ENCODE measurements around the gene PICK1. TPM values are rescaled to one million over a fixed set of nuclear protein-coding genes. Genes with fewer than 3 reads are reported as not detected.
A peak's percentile ranks its signal among the peaks of the same experiment; 100 is the strongest.

The PICK1 gene
- total RNA-seq, 6 donors from 2014 or later, result 31.6 to 189 (median 50.3) TPM

- Histone ChIP-seq H3K27me3 (no peaks in the 10 kb centered on the region), H3K36me3 (peaks cover 12 to 84% (median 75%) of the 10 kb centered on the region in 4 donors), H3K27ac (no peak overlapping the region), H3K9me3 (no peaks in the 10 kb centered on the region), H3K4me3 (no peak overlapping the region), H3K4me1 (no peaks in the 10 kb centered on the region)
- TF ChIP-seq CTCF (IDR thresholded peaks at IDR 0.05) (no peak), POLR2AphosphoS5 (IDR thresholded peaks at IDR 0.05) (no peak), EP300 (IDR thresholded peaks at IDR 0.05) (no peak)
- WGBS, 2 donors, result 92 to 98% methylated on average over 14 to 24 of the region's 25 CpGs
- ATAC-seq (ENCODE audit: low FRiP score in 2 of 2) (no peak), DNase-seq (peak in 1 of 2 donors; percentile 40)
Measured at GRCh38 chr22:38072322-38073149, 15.3 kb downstream of the PICK1 start.

GRCh38 chr22:38073150-38074130 is 16.2 kb downstream of the PICK1 start:
- TF ChIP-seq EP300 (IDR thresholded peaks at IDR 0.05) (no peak), POLR2AphosphoS5 (IDR thresholded peaks at IDR 0.05) (no peak), CTCF (IDR thresholded peaks at IDR 0.05) (no peak), POLR2A (IDR thresholded peaks at IDR 0.05) (no peak)

GRCh38 chr22:38074181-38075104 is 17.2 kb downstream of the PICK1 start:
- Histone ChIP-seq H3K9me3 (no peaks in the 10 kb centered on the region), H3K4me1 (no peaks in the 10 kb centered on the region), H3K36me3 (peaks cover 12 to 65% (median 60%) of the 10 kb centered on the region in 4 donors), H3K27me3 (no peaks in the 10 kb centered on the region), H3K27ac (no peak overlapping the region), H3K4me3 (no peak overlapping the region)
- peak in 1 of 2 donors; percentile 85 for DNase-seq
- WGBS, 2 donors, result 86 to 95% methylated on average over 21 to 45 of the region's 47 CpGs
- no peak for ATAC-seq (ENCODE audit: low FRiP score in 2 of 2)
- no peak for TF ChIP-seq POLR2A (IDR thresholded peaks at IDR 0.05)
- TF ChIP-seq POLR2AphosphoS5 (IDR thresholded peaks at IDR 0.05), result no peak

More at GRCh38 chr22:38073150-38074130, 16.2 kb downstream of the PICK1 start:
- no peaks in the 10 kb centered on the region for H3K9me3 ChIP-seq
- H3K36me3 ChIP-seq, result peaks cover 12 to 75% (median 69%) of the 10 kb centered on the region in 4 donors
- DNase-seq (peak in 1 of 2 donors; percentile 57), ATAC-seq (ENCODE audit: low FRiP score in 2 of 2) (no peak)
- no peaks in the 10 kb centered on the region for H3K4me1 ChIP-seq
- H3K4me3 ChIP-seq, result no peak overlapping the region
- no peaks in the 10 kb centered on the region for H3K27me3 ChIP-seq
- WGBS, 2 donors, result 93 to 95% methylated on average over 25 to 26 of the region's 28 CpGs
- H3K27ac ChIP-seq, result no peak overlapping the region

GRCh38 chr22:38075105-38075825 is 18.1 kb downstream of the PICK1 start:
- DNase-seq (peak in 1 of 2 donors; percentile 81), ATAC-seq (ENCODE audit: low FRiP score in 2 of 2) (no peak)
- Histone ChIP-seq H3K27ac (no peak overlapping the region), H3K27me3 (no peaks in the 10 kb centered on the region), H3K9me3 (no peaks in the 10 kb centered on the region), H3K36me3 (peaks cover 12 to 58% (median 55%) of the 10 kb centered on the region in 4 donors), H3K4me3 (no peak overlapping the region), H3K4me1 (no peaks in the 10 kb centered on the region)
- TF ChIP-seq CTCF (IDR thresholded peaks at IDR 0.05) (no peak), POLR2A (IDR thresholded peaks at IDR 0.05) (no peak), POLR2AphosphoS5 (IDR thresholded peaks at IDR 0.05) (no peak), EP300 (IDR thresholded peaks at IDR 0.05) (no peak)
- 91 to 96% methylated on average over 15 to 30 of the region's 32 CpGs for WGBS, 2 donors
